ENCODE data around the gene NTM.

DNA sequence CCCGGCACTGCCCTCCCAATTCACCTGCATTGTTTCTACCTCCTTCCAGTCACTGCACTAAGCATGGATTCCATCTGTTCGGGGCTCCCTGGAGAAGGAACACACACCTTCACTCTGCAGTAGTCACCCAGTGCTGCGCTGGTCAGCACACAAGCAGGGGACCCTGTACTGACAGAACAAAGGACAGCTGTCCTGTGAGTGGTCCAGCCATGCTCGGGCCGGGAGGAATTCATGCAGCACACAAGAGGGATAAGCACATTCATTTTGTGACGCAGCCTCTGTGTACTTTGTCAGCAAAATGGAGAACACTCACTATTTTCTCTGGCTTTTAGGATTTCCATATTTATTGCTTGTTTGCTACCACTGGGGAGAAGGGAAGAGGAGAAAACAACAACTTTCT is 167.3 kb downstream of the NTM start:
- TF ChIP-seq, protein P1, sequence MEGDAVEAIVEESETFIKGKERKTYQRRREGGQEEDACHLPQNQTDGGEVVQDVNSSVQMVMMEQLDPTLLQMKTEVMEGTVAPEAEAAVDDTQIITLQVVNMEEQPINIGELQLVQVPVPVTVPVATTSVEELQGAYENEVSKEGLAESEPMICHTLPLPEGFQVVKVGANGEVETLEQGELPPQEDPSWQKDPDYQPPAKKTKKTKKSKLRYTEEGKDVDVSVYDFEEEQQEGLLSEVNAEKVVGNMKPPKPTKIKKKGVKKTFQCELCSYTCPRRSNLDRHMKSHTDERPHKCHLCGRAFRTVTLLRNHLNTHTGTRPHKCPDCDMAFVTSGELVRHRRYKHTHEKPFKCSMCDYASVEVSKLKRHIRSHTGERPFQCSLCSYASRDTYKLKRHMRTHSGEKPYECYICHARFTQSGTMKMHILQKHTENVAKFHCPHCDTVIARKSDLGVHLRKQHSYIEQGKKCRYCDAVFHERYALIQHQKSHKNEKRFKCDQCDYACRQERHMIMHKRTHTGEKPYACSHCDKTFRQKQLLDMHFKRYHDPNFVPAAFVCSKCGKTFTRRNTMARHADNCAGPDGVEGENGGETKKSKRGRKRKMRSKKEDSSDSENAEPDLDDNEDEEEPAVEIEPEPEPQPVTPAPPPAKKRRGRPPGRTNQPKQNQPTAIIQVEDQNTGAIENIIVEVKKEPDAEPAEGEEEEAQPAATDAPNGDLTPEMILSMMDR (IDR thresholded peaks at IDR 0.05; ENCODE audit: control extremely low read depth in 1 of 3, insufficient read depth in 1 of 3, low read depth in 1 of 3, low read length in 3 of 3) = no peak
- TF ChIP-seq POLR2AphosphoS5 (IDR thresholded peaks at IDR 0.05; ENCODE audit: low read depth, low read length) = no peak
- TF ChIP-seq EGR1 (IDR thresholded peaks at IDR 0.05; ENCODE audit: borderline replicate concordance, low read depth, low read length) = no peak
- no peak for TF ChIP-seq SP2 (IDR thresholded peaks at IDR 0.05; ENCODE audit: low read length)
- TF ChIP-seq POLR2A (IDR thresholded peaks at IDR 0.05; ENCODE audit: control extremely low read depth in 1 of 2, low read depth in 2 of 2, low read length in 2 of 2) = no peak
- TF ChIP-seq BCL11A (IDR thresholded peaks at IDR 0.05; ENCODE audit: low read depth in 2 of 2, low read length in 2 of 2) = no peak
- no peak for TF ChIP-seq SIN3A (conservative IDR thresholded peaks at IDR 0.05 in 1 of 2, IDR thresholded peaks at IDR 0.05 in 1 of 2; ENCODE audit: low read depth in 1 of 2, low read length in 2 of 2)
- TF ChIP-seq GABPA (IDR thresholded peaks at IDR 0.05; ENCODE audit: borderline replicate concordance, insufficient read depth, low read length) = no peak
